Measurements from ENCODE around the gene SUV39H2. TPM values are rescaled to one million over a fixed set of nuclear protein-coding genes. Genes with fewer than 3 reads are reported as not detected.
A peak's percentile ranks its signal among the peaks of the same experiment; 100 is the strongest.
"Not testable (repeated sequence)": the region's sequence is repeated elsewhere in the genome, so short reads cannot be mapped to it uniquely, and the experiment has no call there.

SUV39H2 gene
- polyA plus RNA-seq, 4 donors = 18.1 to 27.4 (median 23.4) TPM

- no peak for DNase-seq (ENCODE audit: low read depth in 4 of 4, low spot score in 3 of 4)
These were observed 48.2 kb downstream of the SUV39H2 start for GRCh38 chr10:14926722-14927416.

- DNase-seq (ENCODE audit: low read depth in 4 of 4, low spot score in 3 of 4) = no peak
These were observed 51.9 kb downstream of the SUV39H2 start for GRCh38 chr10:14930610-14931009.

GRCh38 chr10:14936584-14936983 lies 57.9 kb downstream of the SUV39H2 start:
- DNase-seq (ENCODE audit: low read depth in 4 of 4, low spot score in 3 of 4) = no peak

- DNase-seq (ENCODE audit: low read depth in 4 of 4, low spot score in 3 of 4) = not testable (repeated sequence)
These were observed 60.3 kb downstream of the SUV39H2 start for GRCh38 chr10:14938971-14939370.

GRCh38 chr10:14942147-14942949 lies 63.7 kb downstream of the SUV39H2 start:
- not testable (repeated sequence) for DNase-seq (ENCODE audit: low read depth in 4 of 4, low spot score in 3 of 4)

- not testable (repeated sequence) for DNase-seq (ENCODE audit: low read depth in 4 of 4, low spot score in 3 of 4)
These were observed 64.3 kb downstream of the SUV39H2 start for GRCh38 chr10:14942950-14943338.

GRCh38 chr10:14945108-14945507 lies 66.4 kb downstream of the SUV39H2 start:
- DNase-seq (ENCODE audit: low read depth in 4 of 4, low spot score in 3 of 4) = no peak

- DNase-seq (ENCODE audit: low read depth in 4 of 4, low spot score in 3 of 4) = no peak
These were observed 68.6 kb downstream of the SUV39H2 start for GRCh38 chr10:14947268-14947667.

- no peak for DNase-seq (ENCODE audit: low read depth in 4 of 4, low spot score in 3 of 4)
These were observed 70.6 kb downstream of the SUV39H2 start for GRCh38 chr10:14949291-14949690.

- peak in 2 of 4 donors; percentile 4 to 5 for DNase-seq (ENCODE audit: low read depth in 4 of 4, low spot score in 3 of 4)
These were observed 74.3 kb downstream of the SUV39H2 start for GRCh38 chr10:14952851-14953423.

- peak in 2 of 4 donors; percentile 36 to 43 for DNase-seq (ENCODE audit: low read depth in 4 of 4, low spot score in 3 of 4)
These were observed 74.8 kb downstream of the SUV39H2 start for GRCh38 chr10:14953424-14954000.

Other genes with a start within 250 kb of the SUV39H2 start
- 100 to 1,000 TPM in 3 of 4 donors, 10 to 100 TPM in 1; 85.6 to 118 (median 114) TPM for gene FAM107B, start 104.0 kb upstream of the SUV39H2 start, polyA plus RNA-seq (ENCODE audit: insufficient read length in 4 of 4)
- 1 to 10 TPM; 2.6 to 4.6 (median 2.8) TPM for gene CDNF, start 40.8 kb upstream of the SUV39H2 start, polyA plus RNA-seq (ENCODE audit: insufficient read length in 4 of 4)
- gene HSPA14, start 40.6 kb upstream of the SUV39H2 start, polyA plus RNA-seq (ENCODE audit: insufficient read length in 4 of 4) = 10 to 100 TPM; 17.2 to 23.2 (median 20.8) TPM
- 10 to 100 TPM; 16.6 to 19.7 (median 17.2) TPM for gene MSANTD7, start 40.6 kb upstream of the SUV39H2 start, polyA plus RNA-seq (ENCODE audit: insufficient read length in 4 of 4)
- gene DCLRE1C, start 75.2 kb downstream of the SUV39H2 start, polyA plus RNA-seq (ENCODE audit: insufficient read length in 4 of 4) = 10 to 100 TPM; 13.7 to 17.5 (median 14.5) TPM
- gene MEIG1, start 80.5 kb downstream of the SUV39H2 start, polyA plus RNA-seq (ENCODE audit: insufficient read length in 4 of 4) = 1 to 10 TPM in 3 of 4 donors, under 1 TPM in 1; 0.84 to 1.9 (median 1.5) TPM
- gene OLAH, start 165.1 kb downstream of the SUV39H2 start, polyA plus RNA-seq (ENCODE audit: insufficient read length in 4 of 4) = under 1 TPM; 0.29 to 0.96 (median 0.64) TPM
- gene ACBD7, start 209.9 kb downstream of the SUV39H2 start, polyA plus RNA-seq (ENCODE audit: insufficient read length in 4 of 4) = 1 to 10 TPM; 4.9 to 7.7 (median 5.6) TPM
- 10 to 100 TPM; 26.4 to 29.0 (median 26.9) TPM for gene RPP38, start 218.5 kb downstream of the SUV39H2 start, polyA plus RNA-seq (ENCODE audit: insufficient read length in 4 of 4)